Lower leg skin (tissue), 4 donors: ENCODE results near the gene PLCH1. TPM values are rescaled to one million over a fixed set of nuclear protein-coding genes. Genes with fewer than 3 reads are reported as not detected.
"Not testable (repeated sequence)": the region's sequence is repeated elsewhere in the genome, so short reads cannot be mapped to it uniquely, and the experiment has no call there.

Source experiments
- DNase-seq, 2 donors: peaks; one replicate each; pipeline ENCODE4 v3.0.0-alpha.2; 2019; ENCODE audit warnings: low spot score in 2 of 2
- H3K4me3 ChIP-seq: fragments of 200-600 bp; sonication (generic); 2 replicates; pipeline ENCODE4 v1.5.1; 2017; ENCODE audit warnings: mild to moderate bottlenecking, low read depth; ENCODE audit not compliant: poor library complexity, severe bottlenecking
- POLR2A ChIP-seq, 2 donors: fragments of 450-650 bp; IDR thresholded peaks; one replicate each; pipeline ENCODE4 v1.6.1; 2016 to 2017; ENCODE audit warnings: antibody characterized with exemption in 2 of 2, mild to moderate bottlenecking in 1 of 2, moderate library complexity in 1 of 2
- WGBS, 2 donors: methylation state at CpG; one replicate each; pipeline ENCODE4 v1.1.5; 2018; 5-methylcytosine and 5-hydroxymethylcytosine counted together
- intact Hi-C: fragments of 100-400 bp; cut with DNase I; formaldehyde crosslinking; loops from one replicate; pipeline ENCODE4 v1.15.0; 2023; ENCODE audit warnings: low total_unique reads
- total RNA-seq, 4 donors: library from RNA; depleted of rRNA; stranded (reverse); fragments of >200 nt; gene quantifications; one replicate each; pipeline ENCODE4 v1.1.0, GENCODE V29; 2016
- TF ChIP-seq, protein P1 (sequence below), 3 donors: fragments of 450-650 bp; IDR thresholded peaks; one replicate each; pipeline ENCODE4 v1.5.1; 2016; ENCODE audit warnings: antibody characterized with exemption in 3 of 3, mild to moderate bottlenecking in 3 of 3, moderate library complexity in 2 of 3

PLCH1 gene
- total RNA-seq, 4 donors from 2014 or later: 0.55 to 1.2 (median 0.79) TPM

DNA sequence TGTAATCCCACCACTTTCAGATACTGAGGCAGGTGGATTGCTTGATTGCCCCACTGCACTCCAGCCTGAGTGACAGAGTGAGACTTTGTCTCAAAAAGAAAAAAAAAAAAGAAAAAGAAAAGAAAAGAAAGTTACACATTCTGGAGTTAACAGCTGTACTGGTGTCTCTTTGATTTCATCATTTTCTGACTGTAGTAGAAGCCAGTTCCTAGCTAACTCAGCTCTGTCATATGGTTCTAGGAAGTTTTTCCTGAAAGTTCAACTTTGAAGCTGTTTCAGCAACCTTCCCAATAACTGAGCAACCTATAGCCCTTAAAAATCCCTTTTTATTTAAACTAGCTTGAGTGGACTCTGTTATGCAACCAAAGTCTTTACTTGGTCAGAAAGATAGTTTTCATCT is 346.8 kb downstream of the PLCH1 start:
- DNase-seq: no peak
- TF ChIP-seq POLR2A (IDR thresholded peaks at IDR 0.05): no peak
- TF ChIP-seq, protein P1, sequence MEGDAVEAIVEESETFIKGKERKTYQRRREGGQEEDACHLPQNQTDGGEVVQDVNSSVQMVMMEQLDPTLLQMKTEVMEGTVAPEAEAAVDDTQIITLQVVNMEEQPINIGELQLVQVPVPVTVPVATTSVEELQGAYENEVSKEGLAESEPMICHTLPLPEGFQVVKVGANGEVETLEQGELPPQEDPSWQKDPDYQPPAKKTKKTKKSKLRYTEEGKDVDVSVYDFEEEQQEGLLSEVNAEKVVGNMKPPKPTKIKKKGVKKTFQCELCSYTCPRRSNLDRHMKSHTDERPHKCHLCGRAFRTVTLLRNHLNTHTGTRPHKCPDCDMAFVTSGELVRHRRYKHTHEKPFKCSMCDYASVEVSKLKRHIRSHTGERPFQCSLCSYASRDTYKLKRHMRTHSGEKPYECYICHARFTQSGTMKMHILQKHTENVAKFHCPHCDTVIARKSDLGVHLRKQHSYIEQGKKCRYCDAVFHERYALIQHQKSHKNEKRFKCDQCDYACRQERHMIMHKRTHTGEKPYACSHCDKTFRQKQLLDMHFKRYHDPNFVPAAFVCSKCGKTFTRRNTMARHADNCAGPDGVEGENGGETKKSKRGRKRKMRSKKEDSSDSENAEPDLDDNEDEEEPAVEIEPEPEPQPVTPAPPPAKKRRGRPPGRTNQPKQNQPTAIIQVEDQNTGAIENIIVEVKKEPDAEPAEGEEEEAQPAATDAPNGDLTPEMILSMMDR (IDR thresholded peaks at IDR 0.05): no peak
- intact Hi-C loops: no loop called here
- no peak overlapping the region for H3K4me3 ChIP-seq

DNA sequence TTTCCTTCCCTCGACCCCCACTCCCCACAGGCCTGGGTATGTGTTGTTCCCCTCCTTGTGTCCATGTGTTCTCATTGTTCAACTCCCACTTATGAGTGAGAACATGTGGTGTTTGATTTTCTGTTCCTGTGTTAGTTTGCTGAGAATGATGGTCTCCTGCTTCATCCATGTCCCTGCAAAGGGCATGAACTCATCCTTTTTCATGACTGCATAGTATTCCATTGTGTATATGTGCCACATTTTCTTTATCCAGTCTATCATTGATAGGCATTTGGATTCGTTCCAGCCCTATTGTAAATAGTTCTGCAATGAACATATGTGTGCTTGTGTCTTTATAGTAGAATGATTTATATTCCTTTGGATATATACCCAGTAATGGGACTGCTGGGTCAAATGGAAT is 350.0 kb downstream of the PLCH1 start:
- intact Hi-C loops, DNase-seq, H3K4me3 ChIP-seq: not testable (repeated sequence)
- whole genome bisulfite sequencing, 2 donors: 62 to 75% methylated on average over 2 of the region's 2 CpGs

DNA sequence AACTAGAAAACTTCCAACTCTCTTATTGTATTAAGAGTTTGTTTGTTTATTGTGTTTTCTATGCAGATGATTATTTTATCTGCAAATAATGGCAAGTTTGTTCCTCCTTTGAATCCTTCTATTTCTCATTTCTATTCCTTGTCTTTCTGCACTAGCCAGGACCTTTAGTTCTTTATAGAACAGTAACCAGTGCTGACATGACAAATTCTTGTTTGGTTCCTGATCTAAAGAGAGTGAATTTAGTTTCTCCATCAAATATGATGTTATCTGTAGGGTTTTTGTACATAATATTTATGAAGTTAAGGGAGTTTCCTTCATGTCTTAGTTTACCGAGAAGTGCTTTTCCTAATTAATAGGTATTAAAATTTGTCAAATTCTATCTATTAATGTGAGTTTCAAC is 350.6 kb downstream of the PLCH1 start:
- 88 to 90% methylated on average over 1 of the region's 1 CpG for WGBS, 2 donors
- intact Hi-C loops: no loop called here
- DNase-seq: no peak
- no peak for TF ChIP-seq POLR2A (IDR thresholded peaks at IDR 0.05)
- TF ChIP-seq, protein P1 (IDR thresholded peaks at IDR 0.05): no peak
- no peak overlapping the region for H3K4me3 ChIP-seq

GRCh38 chr3:155393316-155393715 is 351.6 kb downstream of the PLCH1 start:
- 83 to 86% methylated on average over 1 of the region's 1 CpG for WGBS, 2 donors
- intact Hi-C loops: no loop called here
- H3K4me3 ChIP-seq: no peak overlapping the region
- DNase-seq: no peak
- TF ChIP-seq, protein P1 (IDR thresholded peaks at IDR 0.05): no peak
- TF ChIP-seq POLR2A (IDR thresholded peaks at IDR 0.05): no peak

DNA sequence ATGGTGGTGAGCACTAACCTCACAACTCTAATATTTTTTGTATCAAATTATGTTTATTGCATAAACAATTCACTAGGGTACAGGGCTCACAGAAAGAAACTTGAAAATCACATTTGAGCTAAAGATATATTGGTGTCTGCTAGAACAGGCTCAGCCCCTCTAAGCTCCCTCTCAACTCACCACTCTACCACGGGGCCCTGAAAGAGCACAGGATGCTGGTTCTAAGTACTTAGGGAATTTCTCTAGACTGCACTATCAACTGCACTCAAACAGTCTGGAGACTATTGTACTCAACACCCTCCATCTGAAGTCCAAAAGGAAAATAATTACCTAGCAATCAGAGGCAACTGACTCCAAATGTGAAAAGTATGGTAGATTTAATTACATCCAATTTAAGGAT is 352.7 kb downstream of the PLCH1 start:
- intact Hi-C loops: no loop called here
- 52 to 67% methylated on average over 1 of the region's 1 CpG for WGBS, 2 donors
- TF ChIP-seq, protein P1 (IDR thresholded peaks at IDR 0.05): no peak
- TF ChIP-seq POLR2A (IDR thresholded peaks at IDR 0.05): no peak
- no peak overlapping the region for H3K4me3 ChIP-seq
- DNase-seq: no peak

GRCh38 chr3:155391551-155391958 is 353.3 kb downstream of the PLCH1 start:
- intact Hi-C loops: no loop called here
- DNase-seq: peak in 1 of 2 donors; percentile 61
- 6 to 15% methylated on average over 2 of the region's 2 CpGs for WGBS, 2 donors
- no peak overlapping the region for H3K4me3 ChIP-seq
- no peak for TF ChIP-seq POLR2A (IDR thresholded peaks at IDR 0.05)
- TF ChIP-seq, protein P1 (IDR thresholded peaks at IDR 0.05): no peak
